Adrenal gland (tissue), 12 donors: ENCODE data around the gene ITIH6. TPM values are rescaled to one million over a fixed set of nuclear protein-coding genes. Genes with fewer than 3 reads are reported as not detected.

ENCODE experiments used
- DNase-seq, 7 donors: peaks; one replicate each; pipeline ENCODE4 v3.0.0-alpha.2; 2019 to 2020
- H3K27ac ChIP-seq, 5 donors: fragments of 200-600 bp; sonication (generic) in 4 of 5; 1 replicate in 3 of 5; 2 replicates in 2 of 5; pipeline versions ENCODE4 v1.5.1 to v1.8.0; 2016 to 2020; ENCODE audit warnings: mild to moderate bottlenecking in 1 of 5
- H3K27me3 ChIP-seq: fragments of 200-600 bp; 2 replicates; pipeline ENCODE4 v1.8.0; 2021
- H3K36me3 ChIP-seq, 2 donors: fragments of 200-600 bp; replicated peaks in 1 of 2; 1 replicate in 1 of 2; 2 replicates in 1 of 2; pipeline versions ENCODE4 v1.5.1 to v1.8.0; 2018 to 2022
- H3K4me1 ChIP-seq, 2 donors: fragments of 200-600 bp; replicated peaks in 1 of 2; 1 replicate in 1 of 2; 2 replicates in 1 of 2; pipeline versions ENCODE4 v1.5.1 to v1.8.0; 2018 to 2021
- H3K4me3 ChIP-seq, 4 donors: fragments of 200-600 bp; sonication (generic) in 3 of 4; one replicate each; pipeline ENCODE4 v1.5.1; 2016 to 2018
- H3K9me3 ChIP-seq, 3 donors: fragments of 200-600 bp; sonication (generic) in 1 of 3; replicated peaks in 1 of 3; 1 replicate in 2 of 3; 2 replicates in 1 of 3; pipeline versions ENCODE4 v1.5.1 to v1.8.0; 2016 to 2021
- CTCF ChIP-seq, 6 experiments: fragments of 450-650 bp in 4 of 6; fragments of 200-600 bp in 2 of 6; sonication (generic) in 1 of 6; IDR thresholded peaks; 1 replicate in 5 of 6; 2 replicates in 1 of 6; pipeline versions ENCODE4 v1.5.1 to v1.8.0; 2016 to 2021; ENCODE audit warnings: antibody characterized with exemption in 6 of 6, mild to moderate bottlenecking in 2 of 6, moderate library complexity in 1 of 6
- POLR2A ChIP-seq, 2 donors: fragments of 450-650 bp; IDR thresholded peaks; one replicate each; pipeline ENCODE4 v1.6.1; 2017; ENCODE audit warnings: antibody characterized with exemption in 2 of 2, mild to moderate bottlenecking in 2 of 2, moderate library complexity in 1 of 2
- WGBS, 4 donors: extraction: QIAGEN DNeasy Blood & Tissue Kit in 2 of 4; methylation state at CpG; one replicate each; pipeline versions ENCODE4 v1.1.5 to v1.1.7; 2013 to 2017; 5-methylcytosine and 5-hydroxymethylcytosine counted together
- intact Hi-C, 2 donors: fragments of 100-400 bp; cut with DNase I; formaldehyde crosslinking; loops; one replicate each; pipeline versions ENCODE4 v1.14.1 to v1.15.0; 2022 to 2023
- polyA plus RNA-seq, 3 donors: library from polyadenylated mRNA; stranded (reverse); fragments of 200-250 nt in 2 of 3; fragments of 350-450 nt in 1 of 3; fragmentation: Illumina TruSeq in 1 of 3; extraction: RNeasy Lipid Tissue Mini Kit (QIAGEN cat#74804) in 1 of 3; gene quantifications; one replicate each; pipeline ENCODE4 v1.2.3, GENCODE V29; 2013 to 2014
- total RNA-seq, 9 donors: library from RNA; depleted of rRNA in 4 of 9; stranded (reverse); fragments of >200 nt in 4 of 9; fragments of 120-200 nt in 1 of 9; fragmentation: NEBNext Ultra II Directional in 1 of 9; extraction: Animal tissue kit (Norgen Biotek cat#: 25700) in 1 of 9; gene quantifications; one replicate each; pipeline versions ENCODE4 v1.1.0 to v1.2.4, GENCODE V29; 2013 to 2023
- donor health status: healthy with polysubstance abuse.
- donor health status: Bipolar disorder and iron deficiency.
- donor health status: DM: yes; HTN: yes; CAD: no.
- donor health status: DM: no; HTN: no; CAD: no.
- donor health status: DM: no; HTN: no; CAD: no.
- donor health status: DM: yes; HTN: yes; CAD: no.

ITIH6 gene
- total and polyA plus RNA-seq, 12 donors, result under 0.01 TPM; not detected in 11

GRCh38 chrX:54824195-54824594 lies 26.1 kb upstream of the ITIH6 start:
- DNase-seq, result no peak
- intact Hi-C loops, result no loop called here
- Histone ChIP-seq H3K27ac (no peak overlapping the region), H3K27me3 (no peaks in the 10 kb centered on the region), H3K36me3 (no peaks in the 10 kb centered on the region), H3K9me3 (no peaks in the 10 kb centered on the region), H3K4me3 (no peak overlapping the region), H3K4me1 (no peaks in the 10 kb centered on the region)
- 91 to 95% (median 93%) methylated on average over 2 to 5 of the region's 5 CpGs for WGBS, 4 donors
- no peak for TF ChIP-seq CTCF (IDR thresholded peaks at IDR 0.05)
- TF ChIP-seq POLR2A (IDR thresholded peaks at IDR 0.05), result no peak

DNA sequence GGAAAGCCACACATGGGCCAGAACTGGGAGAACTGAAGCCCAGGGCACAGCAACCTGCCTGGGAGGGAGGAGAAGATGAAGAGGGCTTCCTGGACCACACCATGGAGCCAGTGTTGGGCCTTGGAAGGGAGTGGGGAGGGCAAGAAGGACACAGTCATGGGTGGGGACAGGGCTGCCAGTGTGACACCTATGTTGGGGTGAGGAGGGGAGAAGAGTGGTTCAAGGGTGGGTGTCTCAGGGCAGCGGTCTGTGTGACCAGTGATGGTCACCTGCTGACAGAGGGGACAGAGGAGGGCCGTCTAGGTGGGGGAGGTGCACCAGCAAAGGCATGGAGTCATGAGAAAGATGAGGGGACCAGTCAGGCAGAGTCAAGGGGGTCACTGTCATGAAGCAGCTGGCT lies 23.3 kb upstream of the ITIH6 start:
- Histone ChIP-seq H3K27ac (no peak overlapping the region), H3K9me3 (no peaks in the 10 kb centered on the region), H3K4me3 (no peak overlapping the region), H3K4me1 (no peaks in the 10 kb centered on the region), H3K36me3 (no peaks in the 10 kb centered on the region), H3K27me3 (no peaks in the 10 kb centered on the region)
- no peak for DNase-seq
- WGBS, 4 donors, result 73 to 81% (median 75%) methylated on average over 2 of the region's 2 CpGs
- intact Hi-C loops, result no loop called here
- TF ChIP-seq POLR2A (IDR thresholded peaks at IDR 0.05) (no peak), CTCF (IDR thresholded peaks at IDR 0.05) (no peak)

- no peaks in the 10 kb centered on the region for H3K4me1 ChIP-seq
- 70 to 100% (median 90%) methylated on average over 1 to 6 of the region's 7 CpGs for WGBS, 4 donors
- DNase-seq, result no peak
- no peak overlapping the region for H3K4me3 ChIP-seq
- no peaks in the 10 kb centered on the region for H3K36me3 ChIP-seq
- no peaks in the 10 kb centered on the region for H3K9me3 ChIP-seq
- H3K27ac ChIP-seq, result no peak overlapping the region
- no peaks in the 10 kb centered on the region for H3K27me3 ChIP-seq
- intact Hi-C loops, result no loop called here
- no peak for TF ChIP-seq CTCF (IDR thresholded peaks at IDR 0.05)
Measured at GRCh38 chrX:54820737-54821136, 22.7 kb upstream of the ITIH6 start.

GRCh38 chrX:54819201-54819600 lies 21.1 kb upstream of the ITIH6 start:
- Histone ChIP-seq H3K4me1 (no peaks in the 10 kb centered on the region), H3K27me3 (no peaks in the 10 kb centered on the region), H3K4me3 (no peak overlapping the region), H3K27ac (no peak overlapping the region), H3K9me3 (no peaks in the 10 kb centered on the region), H3K36me3 (peaks cover 0 to 14% of the 10 kb centered on the region in 2 donors)
- no peak for DNase-seq
- intact Hi-C loops, result no loop called here
- WGBS, 4 donors, result 49 to 72% (median 62%) methylated on average over 6 to 8 of the region's 8 CpGs
- no peak for TF ChIP-seq POLR2A (IDR thresholded peaks at IDR 0.05)
- no peak for TF ChIP-seq CTCF (IDR thresholded peaks at IDR 0.05)
